PFSK-1 (cell line): ENCODE measurements around the gene DCBLD2.

ENCODE experiments used
- FOXP2 ChIP-seq: optimal IDR thresholded peaks from 2 replicates; pipeline ENCODE3; 2011; ENCODE audit warnings: borderline replicate concordance, control low read depth, inconsistent platforms; ENCODE audit not compliant: insufficient read depth; ENCODE audit errors: extremely low read length, extremely low read depth
- POLR2AphosphoS5 ChIP-seq: IDR thresholded peaks from 2 replicates; pipeline ENCODE4 v1.6.1; 2012; ENCODE audit warnings: low read depth, mild to moderate bottlenecking, control low read depth, low read length, moderate library complexity
- SIN3A ChIP-seq: IDR thresholded peaks from 2 replicates; pipeline ENCODE4 v1.6.1; 2012; ENCODE audit warnings: mild to moderate bottlenecking, low read length, moderate library complexity, borderline replicate concordance; ENCODE audit not compliant: insufficient read depth
- TAF1 ChIP-seq: IDR thresholded peaks from 2 replicates; pipeline ENCODE4 v1.6.1; 2012; ENCODE audit warnings: low read length, control low read depth, borderline replicate concordance; ENCODE audit not compliant: insufficient read depth
- TF ChIP-seq, protein P1 (sequence below), 2 experiments: IDR thresholded peaks; 2 replicates each; pipeline versions ENCODE4 v1.6.1 to v1.8.0; 2011 to 2012; ENCODE audit warnings: low read depth in 2 of 2, low read length in 2 of 2, control low read depth in 1 of 2, inconsistent platforms in 1 of 2, mild to moderate bottlenecking in 1 of 2, moderate library complexity in 1 of 2; ENCODE audit not compliant: insufficient read depth in 1 of 2

Gene DCBLD2

GRCh38 chr3:98821063-98821462, 80.4 kb downstream of the DCBLD2 start:
- TF ChIP-seq SIN3A (no peak), FOXP2 (no peak), POLR2AphosphoS5 (no peak), TAF1 (no peak)
- TF ChIP-seq, protein P1, sequence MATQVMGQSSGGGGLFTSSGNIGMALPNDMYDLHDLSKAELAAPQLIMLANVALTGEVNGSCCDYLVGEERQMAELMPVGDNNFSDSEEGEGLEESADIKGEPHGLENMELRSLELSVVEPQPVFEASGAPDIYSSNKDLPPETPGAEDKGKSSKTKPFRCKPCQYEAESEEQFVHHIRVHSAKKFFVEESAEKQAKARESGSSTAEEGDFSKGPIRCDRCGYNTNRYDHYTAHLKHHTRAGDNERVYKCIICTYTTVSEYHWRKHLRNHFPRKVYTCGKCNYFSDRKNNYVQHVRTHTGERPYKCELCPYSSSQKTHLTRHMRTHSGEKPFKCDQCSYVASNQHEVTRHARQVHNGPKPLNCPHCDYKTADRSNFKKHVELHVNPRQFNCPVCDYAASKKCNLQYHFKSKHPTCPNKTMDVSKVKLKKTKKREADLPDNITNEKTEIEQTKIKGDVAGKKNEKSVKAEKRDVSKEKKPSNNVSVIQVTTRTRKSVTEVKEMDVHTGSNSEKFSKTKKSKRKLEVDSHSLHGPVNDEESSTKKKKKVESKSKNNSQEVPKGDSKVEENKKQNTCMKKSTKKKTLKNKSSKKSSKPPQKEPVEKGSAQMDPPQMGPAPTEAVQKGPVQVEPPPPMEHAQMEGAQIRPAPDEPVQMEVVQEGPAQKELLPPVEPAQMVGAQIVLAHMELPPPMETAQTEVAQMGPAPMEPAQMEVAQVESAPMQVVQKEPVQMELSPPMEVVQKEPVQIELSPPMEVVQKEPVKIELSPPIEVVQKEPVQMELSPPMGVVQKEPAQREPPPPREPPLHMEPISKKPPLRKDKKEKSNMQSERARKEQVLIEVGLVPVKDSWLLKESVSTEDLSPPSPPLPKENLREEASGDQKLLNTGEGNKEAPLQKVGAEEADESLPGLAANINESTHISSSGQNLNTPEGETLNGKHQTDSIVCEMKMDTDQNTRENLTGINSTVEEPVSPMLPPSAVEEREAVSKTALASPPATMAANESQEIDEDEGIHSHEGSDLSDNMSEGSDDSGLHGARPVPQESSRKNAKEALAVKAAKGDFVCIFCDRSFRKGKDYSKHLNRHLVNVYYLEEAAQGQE (IDR thresholded peaks at IDR 0.05; ENCODE audit: insufficient read depth in 1 of 2, low read depth in 2 of 2, low read length in 2 of 2): no peak

GRCh38 chr3:98817547-98818041, 83.9 kb downstream of the DCBLD2 start:
- TF ChIP-seq TAF1 (no peak), POLR2AphosphoS5 (no peak), SIN3A (no peak), FOXP2 (no peak)
- TF ChIP-seq, protein P1 (IDR thresholded peaks at IDR 0.05; ENCODE audit: insufficient read depth in 1 of 2, low read depth in 2 of 2, low read length in 2 of 2): no peak

DNA sequence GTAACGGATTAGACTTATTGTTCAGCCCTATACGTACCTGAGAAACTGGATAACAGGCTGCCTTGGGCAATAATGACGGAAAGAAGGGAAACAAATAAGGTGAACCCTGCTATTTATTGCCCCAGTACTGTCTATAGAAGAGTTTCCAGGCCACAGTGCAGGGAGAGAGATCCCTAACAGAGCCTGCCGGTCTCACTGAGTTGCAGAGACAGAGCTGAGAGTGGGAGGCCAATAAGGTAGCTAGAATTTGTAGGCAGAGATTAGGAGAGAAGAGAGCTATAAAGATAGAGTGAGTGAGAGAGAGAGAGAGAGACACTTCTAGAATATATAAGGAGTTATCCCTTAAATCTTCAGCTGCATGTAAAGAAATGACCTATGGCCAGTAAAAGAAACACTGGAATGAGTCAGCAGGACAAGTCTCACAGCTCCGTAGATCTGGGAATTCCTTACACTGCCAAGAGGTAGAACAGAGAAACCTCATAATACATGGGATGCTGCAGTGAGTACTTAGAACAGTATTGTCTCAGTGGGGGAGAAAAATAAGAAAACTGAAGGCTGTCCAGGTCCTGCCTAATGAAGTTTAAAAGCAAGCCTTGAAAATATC, 86.6 kb downstream of the DCBLD2 start:
- TF ChIP-seq, protein P1 (IDR thresholded peaks at IDR 0.05; ENCODE audit: insufficient read depth in 1 of 2, low read depth in 2 of 2, low read length in 2 of 2): no peak
- no peak for TF ChIP-seq SIN3A
- TF ChIP-seq POLR2AphosphoS5: no peak
- no peak for TF ChIP-seq FOXP2
- no peak for TF ChIP-seq TAF1

DNA sequence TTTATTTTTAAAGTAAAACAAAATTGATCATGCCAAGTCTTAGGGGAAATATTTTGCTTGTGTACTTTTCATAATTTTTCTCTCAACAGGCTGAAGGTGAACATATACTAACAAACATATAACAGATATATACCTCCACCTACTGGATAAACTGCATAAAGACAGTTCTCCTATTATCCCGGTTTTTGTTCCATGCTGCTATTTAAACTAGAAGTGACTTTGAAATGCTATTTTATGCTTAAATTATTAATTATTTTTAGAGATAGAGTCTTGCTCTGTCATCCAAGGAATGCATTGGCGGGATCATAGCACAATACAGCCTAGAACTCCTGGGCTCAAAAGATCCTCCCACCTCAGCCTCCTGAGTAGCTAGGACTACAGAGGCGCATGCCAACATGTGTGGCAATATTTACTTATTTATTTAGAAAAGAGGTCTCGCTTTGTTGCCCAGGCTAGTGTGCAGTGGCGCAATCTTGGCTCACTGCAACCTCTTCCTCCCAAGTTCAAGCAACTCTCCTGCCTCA, 88.6 kb downstream of the DCBLD2 start:
- TF ChIP-seq POLR2AphosphoS5 (no peak), FOXP2 (no peak), TAF1 (no peak), SIN3A (no peak)
- TF ChIP-seq, protein P1 (IDR thresholded peaks at IDR 0.05; ENCODE audit: insufficient read depth in 1 of 2, low read depth in 2 of 2, low read length in 2 of 2): no peak

DNA sequence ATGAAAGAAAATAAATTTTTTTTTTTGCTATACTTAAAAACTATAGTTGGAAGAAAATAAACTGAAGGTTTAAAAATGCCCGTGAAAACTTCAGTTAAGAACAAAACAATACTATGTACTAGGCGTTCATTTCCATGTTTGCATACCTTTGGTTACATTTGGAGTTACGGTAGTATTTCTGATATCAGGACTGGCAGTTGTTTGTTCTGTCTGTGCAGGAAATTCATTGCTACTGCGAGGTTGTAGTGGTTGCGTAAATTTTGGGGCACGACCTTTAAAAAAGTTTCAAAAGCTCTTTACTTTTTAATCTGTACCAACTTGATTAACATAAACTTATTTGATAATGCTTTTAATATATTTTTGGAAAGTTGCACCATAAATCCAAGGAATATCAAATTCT, 90.4 kb downstream of the DCBLD2 start:
- TF ChIP-seq FOXP2: no peak
